HG02981 (cell line): ENCODE measurements around the gene ELOB.

Experiments used
- ATAC-seq: cut with Tn5 transposase; IDR thresholded peaks from one replicate; pipeline ENCODE4 v1.9.1; 2021; ENCODE audit warnings: mild to moderate bottlenecking, moderate library complexity; ENCODE audit not compliant: unreplicated experiment

Gene ELOB

DNA sequence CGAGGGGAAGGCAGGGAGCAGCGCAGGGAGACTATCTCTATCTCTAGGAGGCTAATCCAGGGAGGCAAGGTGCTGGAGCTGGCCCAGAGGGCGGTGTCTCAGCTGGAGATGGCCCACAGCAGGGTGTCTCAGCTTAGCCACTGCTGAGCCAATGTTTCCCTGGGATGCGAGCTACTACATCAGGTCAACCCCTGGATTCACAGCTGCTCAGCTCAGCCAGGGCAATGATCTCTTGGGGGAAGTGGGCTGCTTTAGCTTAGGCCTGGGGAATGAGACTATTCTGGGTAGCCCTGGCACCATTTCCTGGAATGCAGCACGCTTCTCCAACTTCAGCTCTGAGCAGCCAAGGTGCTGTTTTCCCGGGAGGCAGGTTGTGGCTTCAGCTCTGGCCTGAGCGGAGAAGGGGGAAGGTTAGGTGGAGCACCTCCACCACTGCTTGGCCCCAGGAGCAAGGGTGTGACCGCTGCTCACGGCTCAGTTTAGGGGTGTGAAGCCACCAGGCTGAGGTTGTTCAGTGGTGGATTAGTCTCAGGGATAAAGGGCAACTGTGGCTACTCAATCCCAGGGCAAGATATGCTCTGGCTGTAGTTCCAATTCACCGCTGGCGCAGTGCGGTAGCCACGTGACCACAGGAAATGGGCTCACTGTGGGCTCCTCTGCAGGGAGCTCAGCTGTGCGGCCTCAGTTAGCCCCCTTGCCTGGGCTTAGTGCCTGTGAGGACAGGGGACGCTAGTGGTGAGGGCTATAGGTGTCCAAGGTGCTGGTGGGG lies 34.8 kb upstream of the ELOB start:
- no peak for ATAC-seq

DNA sequence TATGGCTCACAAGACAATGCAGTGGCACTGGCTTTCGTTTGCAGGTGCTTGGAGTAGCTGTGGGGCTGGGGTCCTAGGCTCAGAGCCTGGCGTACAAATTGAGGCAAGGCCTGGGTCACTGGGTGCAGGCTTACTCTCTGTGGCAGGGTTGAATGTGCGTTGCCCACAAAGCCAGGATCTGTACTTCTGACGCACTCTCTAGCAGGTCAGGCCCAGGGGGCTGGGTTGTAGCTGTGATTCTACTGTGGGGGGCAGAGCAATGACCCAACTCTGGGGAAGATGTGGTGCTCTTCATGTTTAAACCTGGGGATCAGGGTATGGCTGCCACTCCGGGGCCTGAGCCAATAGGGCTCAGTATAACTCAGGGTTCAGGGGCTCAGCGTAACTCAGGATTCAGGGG lies 33.6 kb upstream of the ELOB start:
- no peak for ATAC-seq

DNA sequence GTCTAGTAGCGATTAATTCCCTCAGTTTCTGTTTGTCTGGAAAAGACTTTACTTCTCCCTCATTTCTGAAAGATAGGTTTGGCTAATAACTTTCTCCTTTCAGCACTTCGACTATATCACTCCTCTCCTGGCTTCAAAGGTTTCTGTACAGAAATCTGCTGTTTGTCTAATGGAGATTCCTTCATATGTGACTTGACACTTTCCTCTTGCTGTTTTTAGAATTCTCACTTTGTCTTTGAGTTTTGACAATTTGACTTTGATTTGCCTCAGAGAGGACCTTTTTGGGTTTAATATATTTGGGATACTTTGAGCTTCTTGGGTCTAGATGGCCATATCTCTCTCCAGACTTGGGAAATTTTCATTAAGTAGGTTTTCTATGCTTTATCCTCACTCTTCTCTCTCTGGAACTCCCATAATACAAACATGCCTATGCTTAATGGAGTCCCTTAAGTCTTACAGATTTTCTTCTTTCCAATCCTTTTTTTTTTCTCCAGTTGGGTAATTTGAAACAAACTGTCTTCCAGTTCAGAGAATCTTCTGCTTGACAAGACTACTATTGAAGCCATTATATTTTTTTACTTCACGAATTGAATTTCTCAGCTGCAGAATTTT lies 32.2 kb upstream of the ELOB start:
- ATAC-seq, result no peak

DNA sequence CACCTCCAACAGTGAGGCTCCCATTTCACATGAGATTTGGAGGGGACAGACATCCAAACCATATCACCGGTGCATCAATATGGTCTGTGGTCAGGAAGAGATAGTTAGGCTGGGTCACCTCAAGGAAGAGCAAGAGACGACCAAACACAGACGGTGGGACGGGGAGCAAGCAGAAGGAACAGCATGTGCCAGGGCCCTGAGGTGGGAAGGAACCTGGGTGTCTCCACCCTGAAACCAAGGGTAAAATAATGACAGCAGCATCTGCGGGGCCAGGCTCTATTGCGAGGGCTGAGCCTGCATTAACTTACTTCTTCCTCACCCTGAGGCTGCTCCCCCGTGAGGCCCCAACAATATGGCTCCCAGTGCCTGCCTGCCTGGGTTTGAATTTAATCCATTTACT lies 31.1 kb upstream of the ELOB start:
- no peak for ATAC-seq

DNA sequence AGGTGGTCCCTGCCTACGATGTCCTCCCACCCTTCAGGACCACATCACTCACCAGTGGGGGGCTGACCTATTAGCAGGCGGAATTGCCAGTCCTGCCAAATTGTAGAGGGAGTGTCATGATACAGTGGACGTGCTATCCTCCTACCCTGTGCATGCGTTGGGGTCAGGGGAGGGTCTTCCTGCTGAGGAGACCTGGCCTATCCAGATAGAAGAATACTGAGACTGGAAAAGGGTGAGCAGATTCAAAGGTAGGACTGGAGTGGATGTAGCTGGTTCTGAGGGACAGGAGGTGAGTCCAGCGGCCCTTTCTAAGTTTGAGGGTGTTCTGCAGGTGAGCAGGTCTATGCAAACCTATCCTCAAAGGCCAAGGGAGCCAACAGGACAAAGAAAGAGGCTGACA lies 29.2 kb upstream of the ELOB start:
- no peak for ATAC-seq

DNA sequence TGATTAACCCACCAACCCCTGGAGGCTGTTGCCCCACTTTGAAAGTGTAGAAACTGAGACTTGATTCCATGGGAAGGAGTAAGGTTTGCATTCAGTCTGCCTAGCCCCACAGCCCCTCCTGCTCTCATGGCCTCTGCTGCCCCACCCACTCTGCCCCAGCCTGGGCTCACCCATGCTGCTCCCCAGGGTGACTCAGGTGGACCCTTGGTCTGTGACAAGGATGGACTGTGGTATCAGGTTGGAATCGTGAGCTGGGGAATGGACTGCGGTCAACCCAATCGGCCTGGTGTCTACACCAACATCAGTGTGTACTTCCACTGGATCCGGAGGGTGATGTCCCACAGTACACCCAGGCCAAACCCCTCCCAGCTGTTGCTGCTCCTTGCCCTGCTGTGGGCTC lies 27.6 kb upstream of the ELOB start:
- ATAC-seq, result no peak

DNA sequence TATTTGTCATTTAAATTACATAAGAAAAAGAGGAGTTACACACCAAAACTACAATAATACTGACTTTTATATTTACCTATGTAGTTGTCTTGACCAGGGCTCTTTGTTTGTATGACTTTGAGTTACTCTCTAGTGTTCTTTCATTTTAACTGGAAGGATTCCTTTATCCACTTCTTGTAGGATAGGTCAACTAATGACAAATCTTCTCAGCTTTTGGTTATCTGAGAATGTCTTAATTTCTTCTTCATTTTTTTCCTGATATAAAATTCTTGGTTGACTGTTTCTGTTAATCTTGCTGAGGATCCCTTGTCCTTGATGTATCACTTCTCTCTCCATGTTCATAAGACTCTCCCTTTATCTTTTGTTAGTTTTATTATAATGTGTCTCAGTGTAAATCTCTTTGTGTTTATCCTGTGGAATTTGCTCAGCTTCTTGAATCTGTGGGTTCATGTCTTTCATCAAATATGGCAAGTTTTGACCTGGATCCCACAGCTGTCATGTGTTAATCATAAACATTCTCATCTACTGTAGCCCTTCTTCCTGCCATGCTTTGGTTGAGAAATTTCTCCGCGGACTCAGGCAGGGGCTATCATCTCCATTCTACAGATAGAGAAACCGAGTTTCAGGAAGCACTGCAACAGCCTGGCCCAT lies 26.6 kb upstream of the ELOB start:
- no peak for ATAC-seq

DNA sequence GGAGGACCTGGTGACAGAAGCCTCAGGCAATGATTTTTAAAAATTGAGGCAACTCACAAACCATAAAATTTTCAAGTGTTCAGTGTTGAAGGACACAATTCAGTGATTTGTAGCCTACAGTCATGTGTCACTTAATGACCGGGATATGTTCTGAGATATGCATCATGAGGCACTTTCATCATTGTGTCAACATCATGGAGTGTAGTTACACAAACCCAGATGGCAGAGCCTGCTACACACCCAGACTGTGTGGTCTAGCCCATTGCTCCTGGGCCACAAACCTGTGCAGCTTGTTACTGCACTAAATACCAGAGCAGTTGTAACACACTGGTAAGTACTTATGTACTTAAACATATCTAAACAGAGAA lies 22.8 kb upstream of the ELOB start:
- ATAC-seq, result no peak

DNA sequence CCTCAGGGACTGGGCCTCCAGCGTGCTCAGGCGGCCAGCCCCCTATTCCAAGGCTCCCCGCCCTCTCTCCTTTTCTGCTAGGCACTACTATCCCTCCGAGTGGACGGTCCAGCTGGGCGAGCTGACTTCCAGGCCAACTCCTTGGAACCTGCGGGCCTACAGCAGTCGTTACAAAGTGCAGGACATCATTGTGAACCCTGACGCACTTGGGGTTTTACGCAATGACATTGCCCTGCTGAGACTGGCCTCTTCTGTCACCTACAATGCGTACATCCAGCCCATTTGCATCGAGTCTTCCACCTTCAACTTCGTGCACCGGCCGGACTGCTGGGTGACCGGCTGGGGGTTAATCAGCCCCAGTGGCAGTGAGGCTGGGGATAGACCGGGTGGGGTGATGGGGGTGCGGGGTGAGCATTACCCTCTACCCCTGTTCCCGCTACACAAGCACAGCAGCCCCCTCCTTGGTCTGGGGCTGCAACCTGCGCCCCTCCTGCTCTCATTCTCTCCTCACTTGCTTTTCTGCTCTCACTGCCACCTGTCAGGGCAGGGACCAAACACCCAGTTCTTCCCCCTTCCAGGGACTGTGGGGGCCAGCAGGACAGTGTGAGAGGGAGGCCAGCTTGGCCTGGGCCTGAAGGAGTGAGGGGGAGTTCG lies 22.3 kb upstream of the ELOB start:
- no peak for ATAC-seq

DNA sequence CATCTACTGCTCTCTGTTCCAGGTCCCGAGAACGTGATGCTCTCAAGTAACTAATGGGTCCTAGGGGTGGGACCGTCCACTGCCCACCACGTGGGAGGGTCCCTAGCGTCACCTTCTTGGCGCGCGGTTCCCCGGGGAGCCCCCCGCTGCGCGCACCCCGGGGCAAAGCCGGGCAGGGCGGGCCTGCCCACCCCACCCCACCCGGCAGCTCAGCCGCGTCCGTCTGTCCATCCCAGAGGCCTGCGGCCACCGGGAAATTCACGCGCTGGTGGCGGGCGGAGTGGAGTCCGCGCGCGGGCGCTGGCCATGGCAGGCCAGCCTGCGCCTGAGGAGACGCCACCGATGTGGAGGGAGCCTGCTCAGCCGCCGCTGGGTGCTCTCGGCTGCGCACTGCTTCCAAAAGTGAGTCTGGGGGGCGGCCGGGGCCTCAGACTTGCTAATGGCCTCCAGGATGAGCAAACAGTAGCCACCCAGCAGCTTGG lies 21.7 kb upstream of the ELOB start:
- ATAC-seq, result no peak

DNA sequence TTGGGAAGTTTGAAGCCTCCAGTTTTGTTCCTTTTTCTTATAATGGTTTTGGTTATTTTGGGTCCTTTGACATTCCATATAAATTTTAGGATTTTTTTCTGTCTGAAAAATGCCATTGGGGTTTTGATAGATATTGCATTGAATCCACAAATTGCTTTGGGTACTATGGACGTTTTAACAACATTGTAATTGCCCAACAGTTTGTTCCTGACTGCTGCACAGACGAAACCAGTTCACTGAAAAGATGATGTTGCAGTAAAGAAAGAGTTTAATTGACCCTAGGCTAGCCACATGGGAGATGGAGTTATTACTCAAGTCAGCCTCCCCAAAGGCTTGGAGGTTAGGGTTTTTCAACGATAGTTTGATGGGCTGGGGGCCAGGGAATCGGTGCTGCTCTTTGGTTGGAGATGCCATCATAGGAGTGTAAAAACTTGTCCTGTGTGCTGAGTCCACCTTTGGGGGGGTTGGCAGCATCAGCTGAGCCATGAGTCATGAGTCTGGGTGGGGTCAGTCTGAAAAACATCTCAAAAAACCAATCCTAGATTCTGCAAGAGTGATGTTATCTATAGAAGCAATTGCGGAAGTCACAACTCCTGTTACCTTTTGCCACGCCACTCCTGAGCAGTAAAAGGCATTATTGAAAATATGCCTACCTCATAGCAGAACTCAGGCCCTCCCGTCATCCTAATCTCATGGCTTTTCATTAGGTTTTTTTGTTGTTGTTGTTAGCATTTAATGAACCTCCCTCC lies 18.5 kb upstream of the ELOB start:
- ATAC-seq, result no peak

DNA sequence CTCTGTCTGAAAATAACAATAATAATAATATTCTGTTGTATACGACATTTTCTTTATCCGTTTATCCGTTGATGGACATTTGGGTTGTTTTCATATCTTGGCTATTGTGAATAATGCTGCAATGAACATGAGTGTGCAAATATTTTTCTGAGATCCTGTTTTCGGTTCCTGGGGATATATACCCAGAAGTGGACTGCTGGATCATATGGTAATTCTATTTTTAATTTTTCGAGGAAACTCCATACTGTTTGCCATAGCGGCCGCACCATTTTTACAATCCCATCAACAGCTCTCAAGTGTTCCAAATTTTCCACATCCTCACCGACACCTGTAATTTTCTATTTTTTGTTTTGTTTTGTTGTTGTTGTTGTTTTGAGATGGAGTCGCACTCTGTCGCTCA lies 15.9 kb upstream of the ELOB start:
- no peak for ATAC-seq

DNA sequence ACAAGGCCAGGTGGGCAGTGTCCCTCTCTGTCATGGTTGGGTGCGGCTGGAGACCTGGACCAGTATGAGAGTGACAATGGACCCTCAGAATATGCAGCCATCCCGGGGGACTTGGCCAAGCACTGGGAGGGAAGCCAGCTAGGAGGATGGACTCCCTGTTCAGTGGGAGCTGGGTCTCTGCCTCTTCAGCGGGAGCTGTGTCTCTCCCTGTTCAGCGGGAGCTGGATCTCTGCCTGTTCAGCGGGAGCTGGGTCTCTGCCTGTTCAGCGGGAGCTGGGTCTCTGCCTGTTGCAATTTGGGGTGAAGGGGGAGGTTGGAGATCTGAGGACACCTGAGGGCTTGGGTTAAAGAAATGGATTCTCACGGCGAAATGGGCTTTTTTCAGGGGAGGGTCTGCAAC lies 14.1 kb upstream of the ELOB start:
- ATAC-seq, result no peak

DNA sequence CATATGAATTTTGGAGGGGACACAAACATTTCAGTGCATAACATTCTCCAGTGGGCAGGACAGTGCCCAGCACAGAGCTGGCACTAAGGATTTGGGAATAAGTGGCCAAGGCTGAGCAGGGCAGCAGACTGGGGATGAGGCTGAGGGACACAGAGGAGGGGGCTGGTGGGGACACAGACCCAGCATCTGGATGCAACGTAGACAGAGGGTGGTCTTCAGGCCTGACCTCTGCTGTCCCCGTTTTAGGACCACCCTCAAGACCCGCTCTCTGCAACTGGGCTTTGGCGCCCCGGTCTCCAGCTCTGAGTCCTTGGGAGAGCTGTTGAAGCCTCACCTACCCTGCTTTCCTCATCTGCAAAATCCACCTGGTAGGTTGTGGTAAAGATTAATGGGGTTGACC lies 13.6 kb upstream of the ELOB start:
- ATAC-seq, result no peak

DNA sequence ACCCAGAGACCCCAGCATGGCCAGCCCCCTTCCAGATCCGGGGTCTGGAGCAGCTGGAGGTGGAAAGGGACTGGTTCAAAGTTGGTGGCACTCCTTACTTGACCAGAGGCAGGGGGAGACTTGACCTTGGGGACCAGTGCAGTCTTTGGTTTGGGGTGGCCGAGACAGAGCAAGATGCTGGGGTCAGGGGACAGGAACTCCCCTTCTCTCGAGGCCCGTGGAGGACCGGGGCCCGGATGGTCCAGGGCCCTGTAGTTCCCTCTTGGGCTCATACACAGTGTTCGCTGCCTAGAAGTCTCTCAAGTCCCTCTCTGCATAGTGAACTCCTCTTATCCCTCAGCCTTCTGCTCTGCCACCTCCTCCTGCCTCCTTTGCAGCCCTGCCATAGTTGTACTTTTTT lies 10.9 kb upstream of the ELOB start:
- no peak for ATAC-seq

DNA sequence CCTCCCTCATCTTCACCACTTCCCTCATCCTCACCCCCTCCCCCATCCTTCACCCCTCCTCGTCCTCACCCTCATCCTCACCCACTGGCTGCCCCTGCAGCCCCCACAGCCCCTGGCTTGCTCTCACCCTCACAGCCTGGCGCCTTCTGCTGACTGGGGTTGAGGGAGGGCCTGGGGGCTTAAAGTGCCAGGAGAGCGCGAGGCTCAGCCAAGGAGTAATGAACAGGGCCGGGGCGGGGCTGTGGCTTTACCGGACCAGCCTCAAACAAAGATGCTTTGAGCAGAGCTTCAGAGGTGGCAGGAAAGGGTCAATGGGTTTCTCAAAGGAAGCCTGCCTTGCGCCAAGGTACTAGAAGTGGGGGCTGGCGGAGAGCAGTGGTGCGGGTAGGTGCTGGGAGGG lies 10.3 kb upstream of the ELOB start, which contains the start of gene PRSS33:
Gene PRSS33 (minus strand): TSS at position 155 of the 400 bp plus-strand sequence. CDS start 1,013 bp downstream, outside the sequence.
- no peak for ATAC-seq

DNA sequence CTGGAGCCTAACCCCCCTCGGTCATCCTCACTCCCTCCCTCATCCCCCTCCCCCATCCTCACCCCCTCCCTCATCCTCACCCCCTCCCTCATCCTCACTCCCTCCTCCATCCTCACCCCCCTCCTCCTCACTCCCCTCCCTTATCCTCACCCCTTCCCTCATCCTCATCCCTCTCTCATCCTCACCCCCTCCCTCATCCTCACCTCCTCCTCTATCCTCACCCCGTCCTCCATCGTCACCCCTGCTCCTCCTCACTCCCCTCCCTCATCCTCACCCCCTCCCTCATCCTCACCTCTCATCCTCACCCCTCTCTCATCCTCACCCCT lies 9.7 kb upstream of the ELOB start:
- no peak for ATAC-seq

DNA sequence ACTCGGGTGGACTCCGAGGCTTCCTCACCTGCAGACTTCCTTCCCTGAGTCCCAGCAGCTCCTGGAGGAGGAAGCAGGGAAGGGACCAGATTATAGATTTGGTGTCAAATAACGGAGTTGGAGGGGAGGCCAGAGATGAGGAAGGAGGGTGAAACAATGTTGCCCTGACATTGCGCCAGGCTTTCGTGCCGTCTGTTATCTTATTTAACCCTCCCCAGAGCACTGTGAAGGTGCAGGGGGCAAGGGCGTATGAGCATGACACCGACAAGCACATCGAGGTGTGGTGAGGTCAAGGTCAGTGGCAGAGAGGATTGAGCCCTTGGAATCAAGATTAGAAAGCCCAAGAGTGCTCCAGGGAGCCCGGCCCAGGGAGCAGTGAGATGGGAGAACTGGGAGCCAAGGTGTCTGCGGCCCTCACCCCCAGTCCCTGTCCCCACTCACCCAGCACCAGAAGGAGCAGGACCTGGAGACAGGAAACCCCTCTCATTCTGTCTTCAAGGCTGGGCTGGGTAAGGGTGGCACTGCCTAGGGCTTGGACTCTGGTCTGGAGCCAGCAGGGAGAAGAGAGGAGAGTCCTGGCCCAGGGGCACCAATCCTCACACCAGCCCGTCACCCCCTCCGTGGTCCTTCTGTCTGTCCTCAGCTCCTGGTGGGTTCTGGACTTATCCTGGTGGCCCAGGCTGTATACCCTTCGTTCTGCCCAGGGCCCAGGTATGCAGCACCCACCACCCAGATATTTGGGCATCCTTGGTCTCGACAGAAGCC lies 9.2 kb upstream of the ELOB start:
- no peak for ATAC-seq

DNA sequence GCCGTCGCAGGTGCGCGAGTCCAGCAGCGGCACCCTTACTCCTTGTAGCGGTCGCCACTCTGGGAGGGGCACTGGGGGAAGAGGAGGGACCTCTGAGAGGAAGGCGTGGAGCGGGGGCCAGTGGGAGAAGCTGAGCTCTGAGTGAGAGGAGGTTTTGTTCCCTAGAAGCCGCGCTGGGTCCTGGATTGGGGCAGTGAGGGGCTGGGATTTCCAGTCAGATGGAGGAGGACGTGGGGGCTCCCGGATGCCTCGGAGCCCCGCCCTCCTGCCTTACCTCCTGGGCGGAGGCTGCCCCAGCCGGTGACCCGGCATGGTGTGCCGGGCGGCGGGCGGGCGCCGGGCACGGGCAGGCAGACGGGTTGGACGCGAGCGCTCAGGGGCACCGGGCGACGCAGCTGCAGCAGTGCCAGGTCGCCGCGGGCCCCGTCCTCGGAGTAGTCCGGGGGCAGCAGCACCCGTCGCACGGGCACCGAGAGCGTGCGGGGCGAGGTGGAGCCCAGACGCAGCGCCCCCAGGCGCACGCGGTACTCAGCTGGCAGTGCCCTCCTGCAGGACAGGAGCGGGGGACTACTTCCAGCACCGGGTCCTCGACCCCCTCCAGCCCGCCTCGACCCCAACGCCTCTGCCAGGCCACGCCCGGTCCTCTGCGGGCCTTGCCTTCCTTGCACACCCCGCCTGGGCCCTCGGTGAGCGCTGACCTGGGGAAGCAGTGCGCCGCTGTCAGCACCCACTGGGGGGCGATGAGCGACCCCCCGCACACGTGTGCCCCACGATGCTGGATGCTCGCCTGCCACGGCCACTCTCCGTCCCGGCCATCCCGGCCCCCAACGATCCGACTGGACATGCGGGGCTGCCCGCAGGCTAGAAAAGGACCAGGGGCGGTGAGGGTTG lies 8.3 kb upstream of the ELOB start:
- no peak for ATAC-seq
